Chondrocyte (in vitro differentiated cells): ENCODE results near the gene RAB42. TPM values are rescaled to one million over a fixed set of nuclear protein-coding genes. Genes with fewer than 3 reads are reported as not detected.
A peak's percentile ranks its signal among the peaks of the same experiment; 100 is the strongest.
"Not testable (repeated sequence)": the region's sequence is repeated elsewhere in the genome, so short reads cannot be mapped to it uniquely, and the experiment has no call there.

Source experiments
- DNase-seq: peaks from one replicate; pipeline ENCODE4 v3.0.0; 2021; ENCODE audit warnings: mixed read lengths, low spot score
- H3K27ac Mint-ChIP-seq: one replicate; pipeline ENCODE4 v1.8.0; 2021; ENCODE audit warnings: mild to moderate bottlenecking, moderate library complexity, mixed read lengths; ENCODE audit not compliant: unreplicated experiment
- H3K27me3 Mint-ChIP-seq: 2 replicates; pipeline ENCODE4 v1.8.0; 2021; ENCODE audit warnings: low read depth, mixed read lengths
- H3K36me3 Mint-ChIP-seq: 2 replicates; pipeline ENCODE4 v1.8.0; 2021; ENCODE audit warnings: low read depth, mixed read lengths
- H3K4me1 Mint-ChIP-seq: 2 replicates; pipeline ENCODE4 v1.8.0; 2021; ENCODE audit warnings: low read depth, mild to moderate bottlenecking, mixed read lengths
- H3K4me3 Mint-ChIP-seq: one replicate; pipeline ENCODE4 v1.8.0; 2021; ENCODE audit warnings: mild to moderate bottlenecking, moderate library complexity, mixed read lengths; ENCODE audit not compliant: unreplicated experiment
- H3K9me3 Mint-ChIP-seq: 2 replicates; pipeline ENCODE4 v1.8.0; 2021; ENCODE audit warnings: low read depth, mixed read lengths
- total RNA-seq: library from RNA; stranded (reverse); gene quantifications from 3 replicates; pipeline ENCODE4 v1.2.1, GENCODE V29; 2021
- TF ChIP-seq, protein P1 (sequence below): fragments of 200-600 bp; sonication (generic); IDR thresholded peaks from 2 replicates; pipeline ENCODE4 v1.5.0; 2021; ENCODE audit warnings: antibody characterized with exemption, mild to moderate bottlenecking, moderate library complexity

RAB42 gene
- total RNA-seq, 1 donor from 2014 or later: 2.6 TPM

DNA sequence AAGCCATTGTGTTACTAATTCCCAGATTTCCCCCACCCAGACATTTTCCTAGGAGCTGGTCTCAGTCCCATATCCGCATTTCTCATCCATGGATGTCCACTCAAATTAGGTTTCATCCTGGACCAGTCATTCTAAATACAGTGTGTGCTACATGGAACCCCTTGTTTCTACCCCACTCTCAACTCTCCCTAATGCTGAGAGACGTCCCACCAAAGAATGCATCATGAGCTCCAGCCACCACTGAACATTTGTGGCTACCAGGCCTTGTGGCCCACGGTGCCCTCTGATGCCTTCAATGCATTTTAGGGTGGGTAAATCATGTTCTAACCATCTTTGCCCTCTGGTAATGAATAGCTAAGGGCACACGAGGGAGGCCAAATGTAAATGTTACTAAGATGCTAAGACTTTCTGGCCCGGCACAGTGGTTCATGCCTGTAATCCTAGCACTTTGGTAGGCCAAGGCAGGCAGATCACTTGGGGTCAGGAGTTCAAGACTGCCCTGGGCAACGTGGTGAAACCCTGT lies 13.3 kb upstream of the RAB42 start:
- TF ChIP-seq, protein P1, sequence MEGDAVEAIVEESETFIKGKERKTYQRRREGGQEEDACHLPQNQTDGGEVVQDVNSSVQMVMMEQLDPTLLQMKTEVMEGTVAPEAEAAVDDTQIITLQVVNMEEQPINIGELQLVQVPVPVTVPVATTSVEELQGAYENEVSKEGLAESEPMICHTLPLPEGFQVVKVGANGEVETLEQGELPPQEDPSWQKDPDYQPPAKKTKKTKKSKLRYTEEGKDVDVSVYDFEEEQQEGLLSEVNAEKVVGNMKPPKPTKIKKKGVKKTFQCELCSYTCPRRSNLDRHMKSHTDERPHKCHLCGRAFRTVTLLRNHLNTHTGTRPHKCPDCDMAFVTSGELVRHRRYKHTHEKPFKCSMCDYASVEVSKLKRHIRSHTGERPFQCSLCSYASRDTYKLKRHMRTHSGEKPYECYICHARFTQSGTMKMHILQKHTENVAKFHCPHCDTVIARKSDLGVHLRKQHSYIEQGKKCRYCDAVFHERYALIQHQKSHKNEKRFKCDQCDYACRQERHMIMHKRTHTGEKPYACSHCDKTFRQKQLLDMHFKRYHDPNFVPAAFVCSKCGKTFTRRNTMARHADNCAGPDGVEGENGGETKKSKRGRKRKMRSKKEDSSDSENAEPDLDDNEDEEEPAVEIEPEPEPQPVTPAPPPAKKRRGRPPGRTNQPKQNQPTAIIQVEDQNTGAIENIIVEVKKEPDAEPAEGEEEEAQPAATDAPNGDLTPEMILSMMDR: no peak
- peaks cover 27% of the 10 kb centered on the region for H3K36me3 Mint-ChIP-seq
- DNase-seq: no peak
- peak overlapping the region; percentile 9 for H3K4me3 Mint-ChIP-seq
- no peaks in the 10 kb centered on the region for H3K27me3 Mint-ChIP-seq
- peaks cover 33% of the 10 kb centered on the region for H3K4me1 Mint-ChIP-seq
- no peaks in the 10 kb centered on the region for H3K9me3 Mint-ChIP-seq
- peak overlapping the region; percentile 63 for H3K27ac Mint-ChIP-seq

DNA sequence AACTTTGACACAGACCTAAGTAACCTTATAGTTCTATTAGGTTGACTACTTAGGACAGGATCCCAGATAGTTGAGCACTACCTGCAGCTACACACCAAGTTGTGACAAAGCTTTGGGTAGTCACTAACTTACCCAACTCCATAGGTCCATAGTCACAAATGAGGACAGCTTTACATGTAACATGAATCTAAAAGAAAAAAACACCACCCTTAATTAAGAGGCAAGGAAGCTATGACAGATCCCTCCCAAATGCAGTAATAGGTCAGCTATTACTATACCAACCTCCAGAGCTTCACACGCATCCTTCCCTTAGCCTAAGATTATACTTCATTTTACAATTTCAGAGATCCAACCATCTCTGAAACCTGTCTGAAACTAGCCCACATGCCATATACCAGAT lies 12.7 kb upstream of the RAB42 start:
- H3K27ac Mint-ChIP-seq: peak overlapping the region; percentile 84
- H3K27me3 Mint-ChIP-seq: no peaks in the 10 kb centered on the region

DNA sequence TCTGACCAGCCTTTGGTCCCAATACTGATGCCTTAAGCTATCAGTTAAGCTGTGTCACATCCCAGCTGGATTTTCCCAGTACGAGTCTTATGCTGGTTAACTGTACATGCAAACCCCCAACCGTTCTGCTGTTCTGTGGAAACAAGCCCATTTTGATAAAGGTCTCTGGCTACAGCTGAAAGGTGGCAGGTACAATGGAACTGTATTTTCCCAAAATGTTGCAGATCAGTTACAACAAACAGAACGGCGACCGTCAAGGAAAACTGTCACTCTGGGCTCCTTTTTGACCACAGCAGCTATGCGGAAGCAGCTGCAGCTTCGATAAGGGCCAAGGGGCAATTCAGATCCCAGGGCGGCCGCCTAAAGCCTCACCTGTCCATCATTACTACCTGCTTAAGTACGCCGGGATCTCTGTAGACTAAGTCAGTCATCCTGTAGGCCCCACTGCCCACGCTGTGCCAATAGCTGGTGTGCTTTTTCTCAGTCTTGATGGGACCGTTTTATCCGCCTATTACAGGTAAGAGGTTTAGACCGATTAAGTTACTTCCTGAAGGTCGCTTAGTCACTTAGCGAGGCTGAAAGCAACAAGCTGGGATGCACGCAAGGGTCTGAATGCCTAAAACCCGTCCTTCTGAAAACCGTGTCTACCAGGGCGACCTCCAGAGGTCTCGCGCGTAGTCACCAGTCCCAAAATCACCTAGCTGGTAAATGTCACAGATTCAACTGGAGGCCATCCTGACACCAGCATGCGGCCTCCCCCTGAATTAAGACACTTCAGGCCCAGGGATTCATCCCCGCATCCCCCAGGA lies 11.1 kb upstream of the RAB42 start:
- no peak for DNase-seq

More for the DNA sequence above, 12.7 kb upstream of the RAB42 start:
- no peak for DNase-seq
- TF ChIP-seq, protein P1: no peak
- peak overlapping the region; percentile 89 for H3K4me3 Mint-ChIP-seq
- H3K4me1 Mint-ChIP-seq: peaks cover 33% of the 10 kb centered on the region
- peaks cover 27% of the 10 kb centered on the region for H3K36me3 Mint-ChIP-seq
- H3K9me3 Mint-ChIP-seq: no peaks in the 10 kb centered on the region

DNA sequence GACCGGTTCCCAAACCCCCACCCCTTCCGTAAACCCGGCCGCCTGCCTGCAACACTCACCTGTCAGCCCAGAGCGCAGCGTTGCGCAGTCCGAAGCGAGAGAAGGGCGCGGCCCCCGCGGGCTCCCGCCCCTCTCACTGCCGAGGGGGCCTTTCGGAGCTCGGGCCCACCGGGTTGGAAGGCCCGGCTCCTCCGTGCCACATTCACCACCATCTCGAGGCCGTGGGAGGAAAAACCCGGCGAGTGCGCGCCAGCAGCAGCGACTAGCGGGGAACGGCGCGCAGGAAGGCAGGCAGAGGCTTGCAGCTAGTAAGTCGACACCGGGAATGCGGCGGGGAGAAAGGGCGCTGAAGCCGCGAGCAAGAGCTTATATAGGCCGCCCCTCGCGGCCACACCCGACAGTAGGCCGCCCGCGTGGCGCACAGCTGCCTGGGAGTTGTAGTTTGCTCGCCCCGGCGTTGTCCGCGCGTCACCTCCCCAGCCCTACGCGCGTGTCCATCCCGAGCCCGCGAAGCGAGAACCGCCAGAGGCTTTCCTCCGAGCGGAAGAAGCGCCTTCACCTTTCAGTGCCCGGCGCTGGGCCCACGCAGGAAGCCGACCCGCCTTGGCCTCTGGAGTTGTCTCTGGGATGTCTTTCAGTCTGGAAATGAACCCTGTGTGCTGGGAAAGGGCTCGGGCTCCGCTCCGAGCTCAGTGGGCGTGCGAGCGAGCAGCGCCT lies 10.4 kb upstream of the RAB42 start:
- peak; percentile 98 for DNase-seq
- no peaks in the 10 kb centered on the region for H3K27me3 Mint-ChIP-seq
- H3K27ac Mint-ChIP-seq: peak overlapping the region; percentile 91
- H3K36me3 Mint-ChIP-seq: peaks cover 25% of the 10 kb centered on the region
- peak overlapping the region; percentile 89 for H3K4me3 Mint-ChIP-seq
- H3K4me1 Mint-ChIP-seq: peaks cover 33% of the 10 kb centered on the region
- no peaks in the 10 kb centered on the region for H3K9me3 Mint-ChIP-seq
- TF ChIP-seq, protein P1: peak; percentile 59

More for the DNA sequence above, 11.1 kb upstream of the RAB42 start:
- H3K27ac Mint-ChIP-seq: peak overlapping the region; percentile 91
- no peaks in the 10 kb centered on the region for H3K9me3 Mint-ChIP-seq
- peak overlapping the region; percentile 89 for H3K4me3 Mint-ChIP-seq
- H3K4me1 Mint-ChIP-seq: peaks cover 33% of the 10 kb centered on the region
- TF ChIP-seq, protein P1: peak; percentile 70
- H3K27me3 Mint-ChIP-seq: no peaks in the 10 kb centered on the region
- peaks cover 25% of the 10 kb centered on the region for H3K36me3 Mint-ChIP-seq

DNA sequence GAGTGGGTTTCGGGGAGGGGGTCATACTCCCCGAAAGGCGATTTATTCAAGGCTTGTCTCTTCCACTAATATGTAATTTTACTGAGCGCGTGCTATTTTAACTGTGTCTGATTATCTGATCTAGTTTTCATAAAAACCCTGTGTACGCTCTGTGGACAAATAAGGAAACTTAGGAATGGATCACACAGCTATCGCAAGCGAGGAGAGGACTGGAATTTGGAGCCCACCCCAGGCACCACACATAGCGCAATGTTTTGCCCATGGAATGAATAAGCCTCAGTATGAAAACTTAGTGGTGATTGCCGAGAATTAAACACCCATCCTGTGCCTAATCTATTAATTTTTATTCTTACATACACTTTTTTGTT lies 9.8 kb upstream of the RAB42 start:
- Mint-ChIP-seq H3K4me1 (peaks cover 33% of the 10 kb centered on the region), H3K9me3 (no peaks in the 10 kb centered on the region), H3K27ac (peak overlapping the region; percentile 91), H3K27me3 (no peaks in the 10 kb centered on the region), H3K4me3 (peak overlapping the region; percentile 89), H3K36me3 (peaks cover 25% of the 10 kb centered on the region)
- DNase-seq: no peak
- TF ChIP-seq, protein P1: no peak

DNA sequence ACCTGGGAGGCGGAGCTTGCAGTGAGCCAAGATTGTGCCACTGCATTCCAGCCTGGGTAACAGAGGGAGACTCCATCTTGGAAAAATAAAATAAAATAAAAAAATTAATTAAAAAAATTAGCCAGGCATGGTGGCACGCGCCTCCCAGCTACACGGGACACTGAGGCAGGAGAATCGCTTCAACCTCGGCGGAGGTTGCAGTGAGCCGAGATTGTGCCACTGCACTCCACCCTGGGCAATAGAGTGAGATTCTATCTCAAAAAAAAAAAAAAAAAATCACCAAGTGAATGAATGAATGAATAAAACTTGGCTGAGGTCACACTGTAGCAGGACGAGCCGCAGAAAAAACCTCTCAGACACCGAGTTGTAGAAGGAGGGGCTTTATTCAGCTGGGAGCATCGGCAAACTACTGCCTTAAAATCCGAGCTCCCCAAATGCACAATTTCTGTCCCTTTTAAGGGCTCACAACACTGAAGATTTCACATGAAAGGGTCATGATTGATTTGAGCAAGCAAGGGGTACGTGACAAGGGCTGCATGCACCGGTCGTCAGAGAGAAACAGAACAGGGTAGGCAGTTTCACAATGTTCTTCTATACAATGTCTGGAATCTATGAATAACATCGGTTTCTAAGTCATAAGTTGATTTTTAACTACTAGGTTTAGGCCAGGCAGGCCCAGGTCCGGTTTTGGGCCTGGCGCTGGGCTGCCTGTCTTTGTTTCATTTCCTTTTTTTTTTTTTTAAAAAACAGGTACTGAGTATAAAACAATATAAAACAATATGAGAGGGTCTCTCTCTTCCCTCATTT lies 5.3 kb upstream of the RAB42 start:
- not testable (repeated sequence) for H3K9me3 Mint-ChIP-seq, H3K36me3 Mint-ChIP-seq, H3K27me3 Mint-ChIP-seq, H3K4me1 Mint-ChIP-seq, DNase-seq, H3K4me3 Mint-ChIP-seq
- H3K27ac Mint-ChIP-seq: peak overlapping the region; percentile 41
